Astrocyte (in vitro differentiated cells and primary cell): ENCODE data around the gene HLTF. TPM values are rescaled to one million over a fixed set of nuclear protein-coding genes. Genes with fewer than 3 reads are reported as not detected.

Source experiments
- DNase-seq: peaks from one replicate; pipeline ENCODE4 v3.0.0-alpha.2; 2010; ENCODE audit warnings: low read depth
- FAIRE-seq: peaks from 2 replicates; lab custom pipeline; 2011; peaks lifted over from hg19 to GRCh38; lab: Jason Lieb, UNC
- H2AFZ ChIP-seq: 2 replicates; pipeline ENCODE4 v1.6.0; 2012; ENCODE audit warnings: low read depth, low read length, inconsistent platforms
- H3K27ac ChIP-seq: 2 replicates; pipeline ENCODE4 v1.5.1; 2011; ENCODE audit warnings: low read depth, low read length, inconsistent platforms
- H3K27me3 ChIP-seq: 2 replicates; pipeline ENCODE4 v1.6.0; 2011; ENCODE audit warnings: low read length, inconsistent platforms; ENCODE audit not compliant: insufficient read depth
- H3K36me3 ChIP-seq: 2 replicates; pipeline ENCODE4 v1.5.1; 2011; ENCODE audit warnings: low read length, inconsistent platforms; ENCODE audit not compliant: insufficient read depth
- H3K4me1 ChIP-seq: 2 replicates; pipeline ENCODE4 v1.5.1; 2011; ENCODE audit warnings: low read length, inconsistent platforms; ENCODE audit not compliant: insufficient read depth
- H3K4me2 ChIP-seq: 2 replicates; pipeline ENCODE4 v1.6.0; 2012; ENCODE audit warnings: low read length, inconsistent platforms
- H3K4me3 ChIP-seq: 2 replicates; pipeline ENCODE4 v1.5.1; 2011; ENCODE audit warnings: low read depth, mild to moderate bottlenecking, low read length, inconsistent platforms; ENCODE audit not compliant: insufficient read depth
- H3K79me2 ChIP-seq: 2 replicates; pipeline ENCODE4 v1.6.0; 2012; ENCODE audit warnings: mild to moderate bottlenecking, low read length, inconsistent platforms; ENCODE audit not compliant: insufficient read depth
- H3K9ac ChIP-seq: 2 replicates; pipeline ENCODE4 v1.6.0; 2012; ENCODE audit warnings: mild to moderate bottlenecking, low read length, inconsistent platforms
- H3K9me3 ChIP-seq: 2 replicates; pipeline ENCODE4 v1.5.1; 2012; ENCODE audit warnings: low read depth, mild to moderate bottlenecking, low read length, inconsistent platforms; ENCODE audit not compliant: insufficient read depth
- H4K20me1 ChIP-seq: 2 replicates; pipeline ENCODE4 v1.6.0; 2012; ENCODE audit warnings: low read length, inconsistent platforms; ENCODE audit not compliant: insufficient read depth
- H3K27ac Mint-ChIP-seq: one replicate; pipeline ENCODE4 v1.8.0; 2021; ENCODE audit warnings: mild to moderate bottlenecking, mixed read lengths; ENCODE audit not compliant: unreplicated experiment
- H3K27me3 Mint-ChIP-seq: one replicate; pipeline ENCODE4 v1.8.0; 2021; ENCODE audit warnings: low read depth, mixed read lengths; ENCODE audit not compliant: unreplicated experiment
- H3K36me3 Mint-ChIP-seq: one replicate; pipeline ENCODE4 v1.8.0; 2021; ENCODE audit warnings: low read depth, mixed read lengths; ENCODE audit not compliant: unreplicated experiment
- H3K4me1 Mint-ChIP-seq: one replicate; pipeline ENCODE4 v1.8.0; 2021; ENCODE audit warnings: low read depth, mixed read lengths; ENCODE audit not compliant: unreplicated experiment
- H3K4me3 Mint-ChIP-seq: one replicate; pipeline ENCODE4 v1.8.0; 2021; ENCODE audit warnings: mild to moderate bottlenecking, moderate library complexity, mixed read lengths; ENCODE audit not compliant: unreplicated experiment
- H3K9me3 Mint-ChIP-seq: one replicate; pipeline ENCODE4 v1.8.0; 2021; ENCODE audit warnings: mild to moderate bottlenecking, mixed read lengths; ENCODE audit not compliant: unreplicated experiment
- EZH2 ChIP-seq: IDR thresholded peaks from 2 replicates; pipeline ENCODE4 v1.6.1; 2012; ENCODE audit warnings: mild to moderate bottlenecking, low read length, inconsistent platforms; ENCODE audit not compliant: insufficient read depth
- total RNA-seq: library from RNA; stranded (reverse); gene quantifications from 2 replicates; pipeline ENCODE4 v1.2.1, GENCODE V29; 2021

The HLTF gene
- total RNA-seq, 1 donor from 2014 or later = 19.5 TPM

GRCh38 chr3:148981273-148981672 lies 105.1 kb downstream of the HLTF start:
- Histone ChIP-seq H3K79me2 (no peaks in the 10 kb centered on the region), H3K27ac (no peak overlapping the region), H4K20me1 (no peaks in the 10 kb centered on the region), H3K9ac (no peak overlapping the region), H2AFZ (no peak overlapping the region), H3K36me3 (no peaks in the 10 kb centered on the region), H3K9me3 (no peaks in the 10 kb centered on the region), H3K27me3 (no peaks in the 10 kb centered on the region), H3K4me1 (no peaks in the 10 kb centered on the region), H3K4me2 (no peak overlapping the region), H3K4me3 (no peak overlapping the region)
- H3K4me1 Mint-ChIP-seq = no peaks in the 10 kb centered on the region
- H3K27ac Mint-ChIP-seq = no peak overlapping the region
- H3K9me3 Mint-ChIP-seq = peaks cover 2% of the 10 kb centered on the region
- H3K36me3 Mint-ChIP-seq = peaks cover 2% of the 10 kb centered on the region
- H3K4me3 Mint-ChIP-seq = no peak overlapping the region
- no peak for TF ChIP-seq EZH2
- DNase-seq = no peak
- FAIRE-seq = no peak
- peaks cover 12% of the 10 kb centered on the region for H3K27me3 Mint-ChIP-seq

Other genes starting within 250 kb of the HLTF start
- gene CPA3, start 221.2 kb downstream of the HLTF start, total RNA-seq = not detected in 2 replicates
- 38.1 and 41.9 TPM in 2 replicates for gene GYG1, start 95.0 kb downstream of the HLTF start, total RNA-seq
- gene HPS3, start 43.1 kb upstream of the HLTF start, total RNA-seq = 10.3 and 10.9 TPM in 2 replicates
- gene CP, start 135.3 kb upstream of the HLTF start, total RNA-seq = 0.48 TPM in 1 of 2 replicates, not detected in the other
- gene TM4SF18, start 247.1 kb upstream of the HLTF start, total RNA-seq = 4.0 and 5.6 TPM in 2 replicates